Loucy (cell line): Measurements from ENCODE around the gene FGD5.

ENCODE experiments used
- CTCF ChIP-seq: fragments of 200-600 bp; sonication (generic); conservative IDR thresholded peaks from 2 replicates; pipeline ENCODE4 v1.5.1; 2014; ENCODE audit warnings: mild to moderate bottlenecking, antibody characterized with exemption, low read length
- EZH2phosphoT487 ChIP-seq: fragments of 200-600 bp; IDR thresholded peaks from 2 replicates; pipeline ENCODE4 v1.6.1; 2018; ENCODE audit warnings: antibody characterized with exemption, mild to moderate bottlenecking, moderate library complexity, borderline replicate concordance

- TF ChIP-seq CTCF = no peak
- no peak for TF ChIP-seq EZH2phosphoT487
Measured at GRCh38 chr3:14812196-14812790, 6.5 kb upstream of the FGD5 start.
